OCI-LY3 (cell line): Measurements from ENCODE around the gene MTHFS.
"Not testable (repeated sequence)": the region's sequence is repeated elsewhere in the genome, so short reads cannot be mapped to it uniquely, and the experiment has no call there.

Experiments used
- H2AFZ ChIP-seq: fragments of 200-600, 300-600 bp; shearing (Covaris generic); 2 replicates; pipeline ENCODE4 v1.6.0; 2014; ENCODE audit warnings: antibody characterized with exemption, low read depth, low read length
- H3K27ac ChIP-seq: fragments of 200-600, 300-600 bp; sonication (generic); 2 replicates; pipeline ENCODE4 v1.5.1; 2014; ENCODE audit warnings: mild to moderate bottlenecking, low read length, moderate library complexity, mixed read lengths
- H3K27me3 ChIP-seq: fragments of 200-600, 300-600 bp; sonication (generic); 2 replicates; pipeline ENCODE4 v1.6.1; 2014; ENCODE audit warnings: low read depth, low read length, mixed read lengths
- H3K36me3 ChIP-seq: fragments of 200-600, 300-600 bp; sonication (generic); replicated peaks from 2 replicates; pipeline ENCODE3; 2014; ENCODE audit warnings: low read depth, low read length, mixed read lengths
- H3K4me1 ChIP-seq: fragments of 300-600, 200-600 bp; sonication (generic); 2 replicates; pipeline ENCODE4 v1.6.1; 2014; ENCODE audit warnings: low read length, mixed read lengths
- H3K4me2 ChIP-seq: fragments of 200-600, 300-600 bp; sonication (generic); 2 replicates; pipeline ENCODE4 v1.6.1; 2014; ENCODE audit warnings: low read length, mixed read lengths
- H3K4me3 ChIP-seq: fragments of 300-600, 200-600 bp; sonication (generic); 2 replicates; pipeline ENCODE4 v1.5.1; 2014; ENCODE audit warnings: antibody characterized with exemption, mild to moderate bottlenecking, low read length, moderate library complexity
- H3K79me2 ChIP-seq: fragments of 300-600, 200-600 bp; shearing (Covaris generic); 2 replicates; pipeline ENCODE4 v1.6.1; 2014; ENCODE audit warnings: mild to moderate bottlenecking, low read length, mixed read lengths
- H3K9ac ChIP-seq: fragments of 300-600, 200-600 bp; shearing (Covaris generic); 2 replicates; pipeline ENCODE4 v1.6.0; 2014; ENCODE audit warnings: mild to moderate bottlenecking, low read length, moderate library complexity
- H3K9me3 ChIP-seq: fragments of 200-600, 300-600 bp; shearing (Covaris generic); 2 replicates; pipeline ENCODE4 v1.6.1; 2014; ENCODE audit warnings: low read length, mixed read lengths; ENCODE audit not compliant: insufficient read depth
- H4K20me1 ChIP-seq: fragments of 200-600, 300-600 bp; sonication (generic); 2 replicates; pipeline ENCODE4 v1.6.1; 2016; ENCODE audit warnings: low read length, mixed read lengths; ENCODE audit not compliant: insufficient read depth
- EZH2phosphoT487 ChIP-seq: fragments of 200-600 bp; shearing (Covaris generic); IDR thresholded peaks from 2 replicates; pipeline ENCODE4 v1.6.1; 2018; ENCODE audit warnings: antibody characterized with exemption, mixed run types, low read depth
- TF ChIP-seq, protein P1 (sequence below): fragments of 200-600, 300-600 bp; sonication (generic); IDR thresholded peaks from 2 replicates; pipeline ENCODE4 v1.5.1; 2014; ENCODE audit warnings: antibody characterized with exemption, low read length, low read depth

MTHFS gene

GRCh38 chr15:79919749-79920511 lies 23.1 kb upstream of the MTHFS start:
- H3K4me1 ChIP-seq = peaks cover 11% of the 10 kb centered on the region
- H3K4me3 ChIP-seq = no peak overlapping the region
- H3K9ac ChIP-seq = no peak overlapping the region
- H2AFZ ChIP-seq = no peak overlapping the region
- H3K9me3 ChIP-seq = peaks cover 67% of the 10 kb centered on the region
- peaks cover 67% of the 10 kb centered on the region for H3K79me2 ChIP-seq
- no peaks in the 10 kb centered on the region for H4K20me1 ChIP-seq
- no peak overlapping the region for H3K27ac ChIP-seq
- H3K36me3 ChIP-seq = peaks cover 80% of the 10 kb centered on the region
- TF ChIP-seq, protein P1, sequence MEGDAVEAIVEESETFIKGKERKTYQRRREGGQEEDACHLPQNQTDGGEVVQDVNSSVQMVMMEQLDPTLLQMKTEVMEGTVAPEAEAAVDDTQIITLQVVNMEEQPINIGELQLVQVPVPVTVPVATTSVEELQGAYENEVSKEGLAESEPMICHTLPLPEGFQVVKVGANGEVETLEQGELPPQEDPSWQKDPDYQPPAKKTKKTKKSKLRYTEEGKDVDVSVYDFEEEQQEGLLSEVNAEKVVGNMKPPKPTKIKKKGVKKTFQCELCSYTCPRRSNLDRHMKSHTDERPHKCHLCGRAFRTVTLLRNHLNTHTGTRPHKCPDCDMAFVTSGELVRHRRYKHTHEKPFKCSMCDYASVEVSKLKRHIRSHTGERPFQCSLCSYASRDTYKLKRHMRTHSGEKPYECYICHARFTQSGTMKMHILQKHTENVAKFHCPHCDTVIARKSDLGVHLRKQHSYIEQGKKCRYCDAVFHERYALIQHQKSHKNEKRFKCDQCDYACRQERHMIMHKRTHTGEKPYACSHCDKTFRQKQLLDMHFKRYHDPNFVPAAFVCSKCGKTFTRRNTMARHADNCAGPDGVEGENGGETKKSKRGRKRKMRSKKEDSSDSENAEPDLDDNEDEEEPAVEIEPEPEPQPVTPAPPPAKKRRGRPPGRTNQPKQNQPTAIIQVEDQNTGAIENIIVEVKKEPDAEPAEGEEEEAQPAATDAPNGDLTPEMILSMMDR = no peak
- no peaks in the 10 kb centered on the region for H3K27me3 ChIP-seq
- H3K4me2 ChIP-seq = no peak overlapping the region

GRCh38 chr15:79919090-79919748 lies 22.4 kb upstream of the MTHFS start:
- H3K27ac ChIP-seq = no peak overlapping the region
- peaks cover 7% of the 10 kb centered on the region for H3K4me1 ChIP-seq
- no peaks in the 10 kb centered on the region for H3K27me3 ChIP-seq
- peaks cover 83% of the 10 kb centered on the region for H3K36me3 ChIP-seq
- H4K20me1 ChIP-seq = no peaks in the 10 kb centered on the region
- no peak overlapping the region for H3K9ac ChIP-seq
- H2AFZ ChIP-seq = no peak overlapping the region
- H3K4me2 ChIP-seq = no peak overlapping the region
- no peak overlapping the region for H3K4me3 ChIP-seq
- peaks cover 69% of the 10 kb centered on the region for H3K79me2 ChIP-seq
- TF ChIP-seq EZH2phosphoT487 = no peak
- TF ChIP-seq, protein P1 = no peak
- H3K9me3 ChIP-seq = peaks cover 70% of the 10 kb centered on the region

GRCh38 chr15:79918278-79918677 lies 21.5 kb upstream of the MTHFS start:
- Histone ChIP-seq H3K4me3 (no peak overlapping the region), H3K4me1 (peaks cover 7% of the 10 kb centered on the region; the same call in 1 of the 2 replicates), H4K20me1 (no peaks in the 10 kb centered on the region), H3K9me3 (peaks cover 78% of the 10 kb centered on the region), H2AFZ (no peak overlapping the region), H3K4me2 (no peak overlapping the region), H3K36me3 (peaks cover 92% of the 10 kb centered on the region), H3K27me3 (no peaks in the 10 kb centered on the region), H3K79me2 (peaks cover 73% of the 10 kb centered on the region), H3K27ac (no peak overlapping the region), H3K9ac (no peak overlapping the region)
- TF ChIP-seq EZH2phosphoT487 = no peak
- TF ChIP-seq, protein P1 = no peak

DNA sequence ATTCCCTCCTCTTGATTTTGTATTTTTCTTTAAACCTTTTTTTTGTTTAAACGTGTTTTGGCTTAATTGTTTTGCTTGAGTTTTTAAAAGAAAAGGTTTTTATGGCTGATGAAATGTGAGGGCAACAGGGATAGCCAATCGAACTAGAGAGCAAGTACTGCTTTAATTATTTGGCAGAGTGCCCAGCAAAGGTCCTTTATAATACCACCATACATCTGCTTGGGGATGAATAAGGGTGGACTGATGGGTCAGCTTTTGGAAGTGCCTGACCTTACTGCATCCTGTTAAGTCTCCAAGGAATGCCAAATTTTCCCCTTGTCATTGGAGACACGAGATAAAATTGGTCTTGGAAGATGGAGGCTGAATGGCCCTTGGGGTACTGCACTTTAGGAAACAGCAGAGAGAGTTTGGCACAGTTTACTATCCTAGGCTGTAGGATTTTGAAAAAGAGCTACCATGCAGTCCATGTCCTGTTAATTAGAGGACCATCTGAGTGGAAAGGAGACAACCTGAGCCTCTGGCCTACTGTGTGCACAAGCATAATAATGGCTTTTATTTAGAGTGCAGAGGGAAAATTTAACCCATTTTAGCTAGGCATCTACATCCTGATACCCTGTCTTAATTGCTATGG lies 19.8 kb upstream of the MTHFS start:
- Histone ChIP-seq H3K27ac (no peak overlapping the region), H3K9ac (no peak overlapping the region), H3K9me3 (peaks cover 78% of the 10 kb centered on the region), H3K4me3 (no peak overlapping the region), H3K79me2 (peaks cover 72% of the 10 kb centered on the region), H3K4me1 (no peaks in the 10 kb centered on the region), H4K20me1 (no peaks in the 10 kb centered on the region), H3K36me3 (peaks cover 96% of the 10 kb centered on the region), H3K4me2 (no peak overlapping the region), H3K27me3 (no peaks in the 10 kb centered on the region), H2AFZ (no peak overlapping the region)
- no peak for TF ChIP-seq EZH2phosphoT487
- TF ChIP-seq, protein P1 = no peak

DNA sequence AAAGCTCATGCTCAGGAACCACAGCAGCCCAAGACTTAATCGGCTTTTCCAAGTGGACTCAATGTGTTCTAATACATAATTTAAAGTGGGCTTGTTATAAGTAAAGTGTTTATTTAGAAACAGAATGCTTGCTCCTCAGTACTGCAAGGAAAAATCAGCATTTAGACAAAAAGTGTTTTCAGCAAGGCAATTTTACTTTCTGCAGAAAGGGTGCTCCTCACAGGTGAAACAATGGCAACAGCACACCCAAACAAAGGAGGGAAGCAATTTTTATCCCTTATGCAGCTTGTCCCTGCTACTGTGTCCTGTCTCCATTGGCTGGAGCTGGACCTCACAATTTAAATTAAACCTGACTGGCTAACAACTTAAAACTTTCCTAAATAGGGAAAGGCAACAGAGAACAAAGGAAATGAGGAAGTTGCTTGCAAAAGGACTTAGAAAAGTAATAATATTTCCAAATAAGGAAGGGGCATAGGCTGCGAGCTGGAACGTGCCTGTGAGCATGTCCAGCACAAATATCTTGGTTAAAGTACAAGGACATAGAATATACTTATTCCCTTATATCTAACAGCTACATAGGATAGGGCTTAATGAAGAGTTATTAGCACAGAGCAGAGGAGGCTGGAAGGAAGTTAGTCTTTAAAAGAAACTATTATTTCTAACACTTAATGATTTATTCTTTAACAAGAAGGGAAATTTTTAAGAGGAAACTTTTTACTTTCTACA lies 19.1 kb upstream of the MTHFS start:
- not testable (repeated sequence) for H3K4me3 ChIP-seq, H3K9ac ChIP-seq, H4K20me1 ChIP-seq, H3K27ac ChIP-seq, H3K27me3 ChIP-seq, H3K4me1 ChIP-seq, H2AFZ ChIP-seq, H3K4me2 ChIP-seq
- Histone ChIP-seq H3K79me2 (peaks cover 72% of the 10 kb centered on the region), H3K36me3 (peaks cover 96% of the 10 kb centered on the region), H3K9me3 (peaks cover 74% of the 10 kb centered on the region)
